ENCODE results near the gene ARL13B. TPM values are rescaled to one million over a fixed set of nuclear protein-coding genes. Genes with fewer than 3 reads are reported as not detected.
"Not testable (repeated sequence)": the region's sequence is repeated elsewhere in the genome, so short reads cannot be mapped to it uniquely, and the experiment has no call there.

Gene ARL13B
- total and polyA plus RNA-seq, 2 donors (not counting 1 experiment from before 2014, with no cell fraction given): 1.3 to 12.9 TPM

DNA sequence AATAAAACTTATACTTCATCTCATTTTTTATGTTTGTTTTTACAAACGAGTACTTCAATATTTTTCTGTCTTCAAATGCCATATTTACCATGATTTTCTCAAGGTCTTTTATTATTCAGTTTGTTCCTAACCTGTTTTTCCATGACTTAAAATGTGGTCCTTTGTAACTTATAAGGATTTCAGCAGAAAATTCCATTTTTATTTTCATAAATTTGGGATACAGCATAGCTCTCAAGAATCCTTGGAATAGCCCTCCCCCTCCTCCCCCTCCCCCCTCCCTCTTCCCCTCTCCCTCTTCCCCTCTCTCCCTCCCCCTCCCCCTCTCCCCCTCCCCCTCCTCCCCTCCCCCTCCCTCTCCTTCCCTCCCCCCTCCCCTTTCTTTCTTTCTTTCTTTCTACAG is 63.3 kb downstream of the ARL13B start:
- ChIA-PET CTCF (no interaction called here), POLR2A (no interaction called here)
- ATAC-seq (ENCODE audit: low read depth): no peak
- intact Hi-C loops (cut with micrococcal nuclease): no loop called here
- Histone ChIP-seq H3K4me1 (ENCODE audit: control insufficient read depth in 2 of 2, insufficient read depth in 2 of 2, low read length in 2 of 2) (no peaks in the 10 kb centered on the region), H3K79me2 (ENCODE audit: control insufficient read depth, insufficient read depth, low read length) (no peaks in the 10 kb centered on the region), H3K9me3 (ENCODE audit: control extremely low read depth in 1 of 3, control insufficient read depth in 2 of 3, insufficient read depth in 1 of 3, low read length in 2 of 3) (peaks cover 0 to 10% (median 0%) of the 10 kb centered on the region in 3 donors), H3K27me3 (replicated peaks in 1 of 4; ENCODE audit: control extremely low read depth in 1 of 4, control insufficient read depth in 3 of 4, insufficient read depth in 4 of 4, low read length in 3 of 4) (no peaks in the 10 kb centered on the region), H3K4me2 (replicated peaks; ENCODE audit: low read depth, low read length, poor library complexity, severe bottlenecking) (no peak overlapping the region), H2AFZ (ENCODE audit: insufficient read depth, low read depth, low read length, poor library complexity, severe bottlenecking) (no peak overlapping the region), H3K36me3 (replicated peaks in 1 of 2; ENCODE audit: control extremely low read depth in 1 of 2, control insufficient read depth in 1 of 2, extremely low read depth in 1 of 2, insufficient read depth in 2 of 2, low read length in 1 of 2) (no peaks in the 10 kb centered on the region), H3K9ac (ENCODE audit: low read length) (no peak overlapping the region), H3K4me3 (ENCODE audit: control extremely low read depth in 1 of 5, extremely low read depth in 1 of 5, insufficient read depth in 1 of 5, low read depth in 2 of 5, low read length in 4 of 5) (no peak overlapping the region), H4K20me1 (ENCODE audit: control insufficient read depth, insufficient read depth, low read length, poor library complexity, severe bottlenecking) (no peaks in the 10 kb centered on the region), H3K27ac (ENCODE audit: low read length in 2 of 2) (no peak overlapping the region)
- WGBS (ENCODE audit: insufficient coverage): no CpG with 5 or more reads among the region's 1 CpG
- DNase-seq: no peak
- H3K4me1 Mint-ChIP-seq: no peaks in the 10 kb centered on the region
- no peaks in the 10 kb centered on the region for H3K9me3 Mint-ChIP-seq (ENCODE audit: insufficient read depth)
- no peak overlapping the region for H3K27ac Mint-ChIP-seq
- TF ChIP-seq EZH2 (IDR thresholded peaks at IDR 0.05; ENCODE audit: borderline replicate concordance, insufficient read depth, low read depth, low read length, poor library complexity, severe bottlenecking): no peak
- TF ChIP-seq, protein P1, sequence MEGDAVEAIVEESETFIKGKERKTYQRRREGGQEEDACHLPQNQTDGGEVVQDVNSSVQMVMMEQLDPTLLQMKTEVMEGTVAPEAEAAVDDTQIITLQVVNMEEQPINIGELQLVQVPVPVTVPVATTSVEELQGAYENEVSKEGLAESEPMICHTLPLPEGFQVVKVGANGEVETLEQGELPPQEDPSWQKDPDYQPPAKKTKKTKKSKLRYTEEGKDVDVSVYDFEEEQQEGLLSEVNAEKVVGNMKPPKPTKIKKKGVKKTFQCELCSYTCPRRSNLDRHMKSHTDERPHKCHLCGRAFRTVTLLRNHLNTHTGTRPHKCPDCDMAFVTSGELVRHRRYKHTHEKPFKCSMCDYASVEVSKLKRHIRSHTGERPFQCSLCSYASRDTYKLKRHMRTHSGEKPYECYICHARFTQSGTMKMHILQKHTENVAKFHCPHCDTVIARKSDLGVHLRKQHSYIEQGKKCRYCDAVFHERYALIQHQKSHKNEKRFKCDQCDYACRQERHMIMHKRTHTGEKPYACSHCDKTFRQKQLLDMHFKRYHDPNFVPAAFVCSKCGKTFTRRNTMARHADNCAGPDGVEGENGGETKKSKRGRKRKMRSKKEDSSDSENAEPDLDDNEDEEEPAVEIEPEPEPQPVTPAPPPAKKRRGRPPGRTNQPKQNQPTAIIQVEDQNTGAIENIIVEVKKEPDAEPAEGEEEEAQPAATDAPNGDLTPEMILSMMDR (IDR thresholded peaks at IDR 0.05): no peak
- no peaks in the 10 kb centered on the region for H3K27me3 Mint-ChIP-seq
- H3K4me3 Mint-ChIP-seq: no peak overlapping the region

DNA sequence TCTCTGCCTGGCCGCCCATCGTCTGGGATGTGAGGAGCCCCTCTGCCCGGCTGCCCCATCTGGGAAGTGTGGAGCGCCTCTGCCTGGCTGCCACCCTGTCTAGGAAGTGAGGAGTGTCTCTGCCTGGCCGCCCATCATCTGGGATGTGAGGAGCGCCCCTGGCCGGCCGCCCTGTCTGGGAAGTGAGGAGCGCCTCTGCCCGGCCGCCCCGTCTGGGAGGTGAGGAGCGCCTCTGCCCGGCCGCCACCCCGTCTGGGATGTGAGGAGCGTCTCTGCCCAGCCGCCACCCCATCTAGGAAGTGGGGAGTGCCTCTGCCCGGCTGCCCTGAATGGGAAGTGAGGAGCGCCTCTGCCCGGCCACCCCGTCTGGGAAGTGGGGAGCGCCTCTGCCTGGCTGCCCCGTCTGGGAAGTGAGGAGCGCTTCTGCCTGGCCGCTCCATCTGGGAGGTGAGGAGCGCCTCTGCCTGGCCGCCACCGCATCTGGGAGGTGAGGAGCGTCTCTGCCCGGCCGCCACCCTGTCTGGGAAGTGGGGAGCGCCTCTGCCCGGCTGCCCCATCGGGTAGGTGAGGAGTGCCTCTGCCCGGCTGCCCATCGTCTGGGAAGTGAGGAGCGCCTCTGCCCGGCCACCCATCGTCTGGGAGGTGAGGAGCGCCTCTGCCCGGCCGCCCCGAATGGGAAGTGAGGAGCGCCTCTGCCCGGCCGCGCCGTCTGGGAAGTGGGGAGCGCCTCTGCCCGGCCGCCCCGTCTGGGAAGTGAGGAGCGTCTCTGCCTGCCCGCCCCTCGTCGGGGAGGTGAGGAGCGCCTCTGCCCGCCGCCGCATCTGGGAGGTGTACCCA is 64.4 kb downstream of the ARL13B start:
- H3K4me1 Mint-ChIP-seq; H3K9ac ChIP-seq (ENCODE audit: low read length); H3K27ac Mint-ChIP-seq; POLR2A ChIA-PET; H3K4me3 ChIP-seq (ENCODE audit: control extremely low read depth in 1 of 5, extremely low read depth in 1 of 5, insufficient read depth in 1 of 5, low read depth in 2 of 5, low read length in 4 of 5); H3K4me1 ChIP-seq (ENCODE audit: control insufficient read depth in 2 of 2, insufficient read depth in 2 of 2, low read length in 2 of 2); H3K27ac ChIP-seq (ENCODE audit: low read length in 2 of 2); H3K27me3 Mint-ChIP-seq; DNase-seq; H4K20me1 ChIP-seq (ENCODE audit: control insufficient read depth, insufficient read depth, low read length, poor library complexity, severe bottlenecking); H3K27me3 ChIP-seq (replicated peaks in 1 of 4; ENCODE audit: control extremely low read depth in 1 of 4, control insufficient read depth in 3 of 4, insufficient read depth in 4 of 4, low read length in 3 of 4); H3K36me3 ChIP-seq (replicated peaks in 1 of 2; ENCODE audit: control extremely low read depth in 1 of 2, control insufficient read depth in 1 of 2, extremely low read depth in 1 of 2, insufficient read depth in 2 of 2, low read length in 1 of 2); H3K79me2 ChIP-seq (ENCODE audit: control insufficient read depth, insufficient read depth, low read length); H3K4me3 Mint-ChIP-seq; CTCF ChIA-PET; H3K9me3 Mint-ChIP-seq (ENCODE audit: insufficient read depth); ATAC-seq (ENCODE audit: low read depth); H3K4me2 ChIP-seq (replicated peaks; ENCODE audit: low read depth, low read length, poor library complexity, severe bottlenecking); H2AFZ ChIP-seq (ENCODE audit: insufficient read depth, low read depth, low read length, poor library complexity, severe bottlenecking); intact Hi-C loops (cut with micrococcal nuclease): not testable (repeated sequence)
- 97% methylated on average over 42 of the region's 61 CpGs for WGBS (ENCODE audit: insufficient coverage)
- H3K9me3 ChIP-seq (ENCODE audit: control extremely low read depth in 1 of 3, control insufficient read depth in 2 of 3, insufficient read depth in 1 of 3, low read length in 2 of 3): peaks cover 0 to 10% (median 0%) of the 10 kb centered on the region in 3 donors
